HepG2 (cell line): ENCODE measurements around the gene DPT. TPM values are rescaled to one million over a fixed set of nuclear protein-coding genes. Genes with fewer than 3 reads are reported as not detected.

Experiments used
- ATAC-seq: fragments of 200-7000 bp; cut with Tn5 transposase; 3 replicates; pipeline ENCODE4 v1.9.1; 2020; ENCODE audit warnings: mild to moderate bottlenecking, moderate library complexity
- BruUV-seq: library from RNA; stranded (reverse); fragments of 400-500 nt; replicated peaks from 2 replicates; lab custom pipeline; 2021; lab: Mats Ljungman, UMichigan
- CTCF ChIA-PET: fragments of 300-600 bp; formaldehyde crosslinking; extraction: SDS; loops from one replicate; lab custom pipeline; 2021; ENCODE audit warnings: low total read pairs, inconsistent platforms, low intra/inter-chr PET ratio; lab: Yijun Ruan, JAX
- POLR2A ChIA-PET: fragments of 350-600 bp; sonication (Branson Sonifier 250); formaldehyde crosslinking; loops from one replicate; lab custom pipeline; 2020; ENCODE audit warnings: antibody characterized with exemption, inconsistent platforms; lab: Yijun Ruan, JAX
- DNase-seq: peaks from one replicate; pipeline ENCODE4 v3.0.0-alpha.2; 2015; ENCODE audit warnings: low spot score
- FAIRE-seq: peaks from 3 replicates; lab custom pipeline; 2011; peaks lifted over from hg19 to GRCh38; lab: Jason Lieb, UNC
- H2AFZ ChIP-seq: one replicate; pipeline ENCODE4 v1.6.1; 2011; ENCODE audit warnings: low read length, inconsistent platforms
- H3K27ac ChIP-seq: fragments of 300-600 bp; 3 replicates; pipeline ENCODE4 v1.8.0; 2011; ENCODE audit warnings: mixed run types, mild to moderate bottlenecking, mixed read lengths, low read length, inconsistent platforms; ENCODE audit not compliant: insufficient read depth; ENCODE audit errors: extremely low read length
- H3K27me3 ChIP-seq, 2 experiments: fragments of 200-600 bp in 1 of 2; 2 replicates in 1 of 2; 3 replicates in 1 of 2; pipeline versions ENCODE4 v1.6.0 to v1.8.0; 2011; ENCODE audit warnings: low read length in 2 of 2, mild to moderate bottlenecking in 2 of 2, moderate library complexity in 2 of 2, inconsistent platforms in 1 of 2; ENCODE audit not compliant: insufficient read depth in 2 of 2, control insufficient read depth in 1 of 2
- H3K36me3 ChIP-seq, 2 experiments: fragments of 200-600 bp in 1 of 2; replicated peaks in 1 of 2; 2 replicates in 1 of 2; 3 replicates in 1 of 2; pipeline versions ENCODE4 v1.5.1 to v1.8.0; 2011; ENCODE audit warnings: low read length in 2 of 2, inconsistent platforms in 1 of 2; ENCODE audit not compliant: insufficient read depth in 2 of 2, control insufficient read depth in 1 of 2
- H3K4me1 ChIP-seq: 2 replicates; pipeline ENCODE4 v1.5.1; 2012; ENCODE audit warnings: low read length, inconsistent platforms; ENCODE audit not compliant: insufficient read depth
- H3K4me2 ChIP-seq: 2 replicates; pipeline ENCODE4 v1.6.0; 2011; ENCODE audit warnings: low read depth, low read length, inconsistent platforms
- H3K4me3 ChIP-seq, 3 experiments: fragments of 200-600 bp in 1 of 3; sonication (generic), shearing (Covaris generic) in 1 of 3; replicated peaks in 1 of 3; 2 replicates each; pipeline ENCODE4 v1.5.1; 2011 to 2016; ENCODE audit warnings: low read length in 3 of 3, inconsistent platforms in 2 of 3, low read depth in 2 of 3, mild to moderate bottlenecking in 2 of 3, control low read depth in 1 of 3, mixed read lengths in 1 of 3; ENCODE audit not compliant: insufficient read depth in 1 of 3
- H3K79me2 ChIP-seq: one replicate; pipeline ENCODE4 v1.6.1; 2011; ENCODE audit warnings: low read length, inconsistent platforms; ENCODE audit not compliant: insufficient read depth
- H3K9ac ChIP-seq: 2 replicates; pipeline ENCODE4 v1.6.0; 2011; ENCODE audit warnings: mild to moderate bottlenecking, low read depth, low read length, inconsistent platforms; ENCODE audit not compliant: insufficient read depth
- H3K9me3 ChIP-seq: 2 replicates; pipeline ENCODE4 v1.5.1; 2012; ENCODE audit warnings: mild to moderate bottlenecking, low read length
- H4K20me1 ChIP-seq: 2 replicates; pipeline ENCODE4 v1.6.0; 2011; ENCODE audit warnings: inconsistent platforms, mild to moderate bottlenecking, low read length, moderate library complexity; ENCODE audit not compliant: insufficient read depth
- EHMT2 ChIP-seq: fragments of 200-600 bp; sonication (generic); IDR thresholded peaks from 2 replicates; pipeline ENCODE4 v1.7.0; 2017; ENCODE audit warnings: antibody characterized with exemption, low read depth, low read length, borderline replicate concordance
- FOSL1 ChIP-seq: sonication (generic); formaldehyde crosslinking; IDR thresholded peaks from 2 replicates; pipeline ENCODE4 v1.9.0; 2021; ENCODE audit warnings: missing genetic modification reagents, borderline replicate concordance
- MED8 ChIP-seq: sonication (generic); formaldehyde crosslinking; IDR thresholded peaks from 2 replicates; pipeline ENCODE4 v1.8.1; 2023; ENCODE audit warnings: mild to moderate bottlenecking, missing genetic modification reagents; ENCODE audit not compliant: insufficient replicate concordance
- NKX3-1 ChIP-seq: sonication (generic); formaldehyde crosslinking; IDR thresholded peaks from 2 replicates; pipeline ENCODE4 v1.5.0; 2020; ENCODE audit warnings: missing genetic modification reagents
- PCBP1 ChIP-seq: fragments of 200-400 bp; formaldehyde crosslinking; IDR thresholded peaks from 2 replicates; pipeline ENCODE4 v1.6.1; 2017; ENCODE audit warnings: mild to moderate bottlenecking, low read depth, low read length, borderline replicate concordance
- SUZ12 ChIP-seq: fragments of 150-350 bp; IDR thresholded peaks from 2 replicates; pipeline ENCODE4 v1.6.1; 2014; ENCODE audit warnings: low read depth, low read length
- TEAD3 ChIP-seq: optimal IDR thresholded peaks from 2 replicates; pipeline ENCODE3; 2016; ENCODE audit warnings: borderline replicate concordance
- ZKSCAN8 ChIP-seq: IDR thresholded peaks from 2 replicates; pipeline ENCODE4 v1.6.1; 2016; ENCODE audit warnings: borderline replicate concordance, missing genetic modification reagents, missing compliant biosample characterization
- ZNF205 ChIP-seq: IDR thresholded peaks from 2 replicates; pipeline ENCODE4 v1.6.1; 2018; ENCODE audit warnings: missing biosample characterization, missing genetic modification reagents
- ZNF232 ChIP-seq: sonication (generic); formaldehyde crosslinking; IDR thresholded peaks from 2 replicates; pipeline ENCODE4 v1.4.0; 2020; ENCODE audit warnings: missing genetic modification reagents, borderline replicate concordance
- ZNF274 ChIP-seq: sonication (generic); formaldehyde crosslinking; IDR thresholded peaks from 2 replicates; pipeline ENCODE4 v1.5.1; 2020; ENCODE audit warnings: mild to moderate bottlenecking, missing genetic modification reagents
- ZNF331 ChIP-seq: sonication (generic); formaldehyde crosslinking; IDR thresholded peaks from 2 replicates; pipeline ENCODE4 v1.4.0; 2020; ENCODE audit warnings: missing genetic modification reagents
- ZNF766 ChIP-seq: sonication (generic); formaldehyde crosslinking; IDR thresholded peaks from 2 replicates; pipeline ENCODE4 v1.5.0; 2020; ENCODE audit warnings: missing genetic modification reagents, borderline replicate concordance
- WGBS: methylation state at CpG from one replicate; pipeline ENCODE4 v1.1.6; 2017; ENCODE audit warnings: low lambda C conversion rate; 5-methylcytosine and 5-hydroxymethylcytosine counted together
- in situ Hi-C: cut with HindIII; loops from 2 replicates; pipeline ENCODE4 v1.10.0; 2017; ENCODE audit warnings: low pct_unique_long_range_greater_than_20kb; ENCODE audit not compliant: extremely low pct_ligation_motif_present
- intact Hi-C: fragments of 100-400 bp; cut with micrococcal nuclease; formaldehyde crosslinking; loops from one replicate; pipeline ENCODE4 v1.10.0; 2022; ENCODE audit not compliant: unreplicated experiment
- polyA plus RNA-seq, 8 experiments: library from polyadenylated mRNA; depleted of rRNA in 3 of 8; stranded (reverse) in 7 of 8; unstranded in 1 of 8; fragments of >200 nt; fragmentation: Illumina TruSeq in 4 of 8; extraction: Trizol in 4 of 8; gene quantifications; 2 replicates each; pipeline versions ENCODE4 v1.2.1 to v1.2.3, GENCODE V29; 2011 to 2016; ENCODE audit warnings: low read depth in 4 of 8, missing spikeins in 1 of 8, mixed read lengths in 1 of 8; ENCODE audit not compliant: insufficient read depth in 1 of 8
- total RNA-seq, 5 experiments: library from RNA; depleted of rRNA; stranded (reverse); fragments of >200 nt; fragmentation: Illumina TruSeq; extraction: Trizol; gene quantifications; 2 replicates each; pipeline ENCODE4 v1.2.3, GENCODE V29; 2016; ENCODE audit warnings: low read depth in 1 of 5
- TF ChIP-seq, protein P1 (sequence below): IDR thresholded peaks from 2 replicates; pipeline ENCODE4 v1.4.0; 2020; ENCODE audit warnings: mild to moderate bottlenecking, missing genetic modification reagents
- TF ChIP-seq, protein P2 (sequence below): sonication (generic); formaldehyde crosslinking; IDR thresholded peaks from 2 replicates; pipeline ENCODE4 v1.8.0; 2022; ENCODE audit warnings: mild to moderate bottlenecking, missing genetic modification reagents, moderate library complexity
- TF ChIP-seq, protein P3 (sequence below): IDR thresholded peaks from 2 replicates; pipeline ENCODE4 v1.6.1; 2016; ENCODE audit warnings: missing biosample characterization, missing genetic modification reagents, low read depth
- TF ChIP-seq, protein P4 (sequence below): IDR thresholded peaks from 2 replicates; pipeline ENCODE4 v1.6.1; 2012; ENCODE audit warnings: inconsistent platforms

DPT gene
- total and polyA plus RNA-seq, 2 of the 13 experiments (the other 11 are each of a cell fraction or from before 2014, with no cell fraction given) = 0.04 TPM; not detected in 1

DNA sequence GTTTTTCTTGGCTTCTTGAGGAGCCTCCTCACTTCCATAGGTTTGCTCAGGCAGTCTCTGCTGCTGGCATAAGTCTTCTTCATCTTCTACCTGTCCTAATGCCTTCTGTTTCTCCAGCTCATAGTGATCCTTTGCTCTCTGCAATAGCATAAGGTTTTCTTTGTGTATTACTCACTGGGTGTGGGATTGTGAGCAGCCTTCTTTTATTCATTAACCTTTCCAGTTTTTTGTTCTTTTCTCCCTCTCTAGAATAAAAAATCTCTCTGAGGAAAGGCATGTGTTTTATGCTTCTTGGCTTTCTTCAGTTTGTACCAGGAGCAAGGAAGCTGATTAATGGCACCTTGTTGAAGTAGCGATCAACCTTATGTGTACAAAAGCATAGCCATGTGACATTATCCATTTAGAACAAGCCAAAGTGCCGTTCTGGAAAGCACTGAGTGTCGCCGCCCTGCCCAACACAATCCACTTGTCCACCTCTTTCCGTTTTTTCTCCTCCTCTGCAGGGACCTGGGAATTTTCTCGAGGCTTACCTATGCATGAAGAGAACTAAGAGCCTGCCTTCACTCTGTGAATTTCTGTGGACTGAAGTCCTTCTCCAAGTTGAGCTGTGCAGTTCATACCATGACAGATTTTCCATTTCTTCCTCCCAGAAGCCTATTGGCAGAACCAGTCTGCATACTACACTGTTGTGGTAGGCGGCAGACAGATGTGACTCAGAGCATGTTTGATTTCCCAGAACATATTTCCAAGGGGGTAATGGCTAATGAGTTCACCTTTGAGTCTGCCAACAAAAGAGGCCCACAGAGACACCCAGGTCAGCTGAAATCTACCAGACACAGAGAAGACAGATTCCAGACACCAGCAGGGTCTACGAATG lies 39.0 kb downstream of the DPT start:
- ATAC-seq = peak; percentile 78
- H4K20me1 ChIP-seq = no peaks in the 10 kb centered on the region
- intact Hi-C loops = loop anchor here (2.0 to 5.0 kb wide), 2 partner anchors 145 to 417 kb away; partner anchors contain the start of gene ATP1B1
- in situ Hi-C loops = no loop called here
- H3K9ac ChIP-seq = peak overlapping the region; percentile 60
- TSS peak; percentile 72 for BruUV-seq
- H3K4me2 ChIP-seq = peak overlapping the region; percentile 64
- ChIA-PET CTCF (no interaction called here), POLR2A (interaction anchor here (0.8 to 3.2 kb wide), 20 partner anchors 10 to 796 kb away, joined by 3 to 29 read pairs (median 4); partner anchors contain the start of genes ATP1B1, BLZF1, NME7 and SLC19A2)
- H3K9me3 ChIP-seq = no peaks in the 10 kb centered on the region
- WGBS = 44% methylated on average over 8 of the region's 8 CpGs
- H2AFZ ChIP-seq = no peak overlapping the region
- no peaks in the 10 kb centered on the region for H3K27me3 ChIP-seq
- peak overlapping the region; percentile 91 for H3K27ac ChIP-seq
- H3K79me2 ChIP-seq = no peaks in the 10 kb centered on the region
- H3K36me3 ChIP-seq = no peaks in the 10 kb centered on the region
- peaks cover 97% of the 10 kb centered on the region for H3K4me1 ChIP-seq
- H3K4me3 ChIP-seq = peak overlapping the region in 1 of 3 experiments; percentile 23; a peak in 1 of 6 replicates
- peak; percentile 86 for DNase-seq
- no peak for FAIRE-seq
- no peak for TF ChIP-seq ZNF331 (CRISPR knock-in tag)
- peak; percentile 49 for TF ChIP-seq MED8 (CRISPR knock-in tag)
- TF ChIP-seq ZKSCAN8 (CRISPR knock-in tag) = no peak
- TF ChIP-seq, protein P1, sequence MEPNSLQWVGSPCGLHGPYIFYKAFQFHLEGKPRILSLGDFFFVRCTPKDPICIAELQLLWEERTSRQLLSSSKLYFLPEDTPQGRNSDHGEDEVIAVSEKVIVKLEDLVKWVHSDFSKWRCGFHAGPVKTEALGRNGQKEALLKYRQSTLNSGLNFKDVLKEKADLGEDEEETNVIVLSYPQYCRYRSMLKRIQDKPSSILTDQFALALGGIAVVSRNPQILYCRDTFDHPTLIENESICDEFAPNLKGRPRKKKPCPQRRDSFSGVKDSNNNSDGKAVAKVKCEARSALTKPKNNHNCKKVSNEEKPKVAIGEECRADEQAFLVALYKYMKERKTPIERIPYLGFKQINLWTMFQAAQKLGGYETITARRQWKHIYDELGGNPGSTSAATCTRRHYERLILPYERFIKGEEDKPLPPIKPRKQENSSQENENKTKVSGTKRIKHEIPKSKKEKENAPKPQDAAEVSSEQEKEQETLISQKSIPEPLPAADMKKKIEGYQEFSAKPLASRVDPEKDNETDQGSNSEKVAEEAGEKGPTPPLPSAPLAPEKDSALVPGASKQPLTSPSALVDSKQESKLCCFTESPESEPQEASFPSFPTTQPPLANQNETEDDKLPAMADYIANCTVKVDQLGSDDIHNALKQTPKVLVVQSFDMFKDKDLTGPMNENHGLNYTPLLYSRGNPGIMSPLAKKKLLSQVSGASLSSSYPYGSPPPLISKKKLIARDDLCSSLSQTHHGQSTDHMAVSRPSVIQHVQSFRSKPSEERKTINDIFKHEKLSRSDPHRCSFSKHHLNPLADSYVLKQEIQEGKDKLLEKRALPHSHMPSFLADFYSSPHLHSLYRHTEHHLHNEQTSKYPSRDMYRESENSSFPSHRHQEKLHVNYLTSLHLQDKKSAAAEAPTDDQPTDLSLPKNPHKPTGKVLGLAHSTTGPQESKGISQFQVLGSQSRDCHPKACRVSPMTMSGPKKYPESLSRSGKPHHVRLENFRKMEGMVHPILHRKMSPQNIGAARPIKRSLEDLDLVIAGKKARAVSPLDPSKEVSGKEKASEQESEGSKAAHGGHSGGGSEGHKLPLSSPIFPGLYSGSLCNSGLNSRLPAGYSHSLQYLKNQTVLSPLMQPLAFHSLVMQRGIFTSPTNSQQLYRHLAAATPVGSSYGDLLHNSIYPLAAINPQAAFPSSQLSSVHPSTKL (CRISPR knock-in tag) = peak; percentile 71
- TF ChIP-seq, protein P2, sequence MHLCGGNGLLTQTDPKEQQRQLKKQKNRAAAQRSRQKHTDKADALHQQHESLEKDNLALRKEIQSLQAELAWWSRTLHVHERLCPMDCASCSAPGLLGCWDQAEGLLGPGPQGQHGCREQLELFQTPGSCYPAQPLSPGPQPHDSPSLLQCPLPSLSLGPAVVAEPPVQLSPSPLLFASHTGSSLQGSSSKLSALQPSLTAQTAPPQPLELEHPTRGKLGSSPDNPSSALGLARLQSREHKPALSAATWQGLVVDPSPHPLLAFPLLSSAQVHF (CRISPR knock-in tag) = no peak
- TF ChIP-seq ZNF274 (CRISPR knock-in tag) = peak; percentile 39; the same call in 1 of the 2 replicates
- 0 out of 2 replicates have a peak, but pooled peaks have one; percentile 29 for TF ChIP-seq ZNF232 (CRISPR knock-in tag)
- peak; percentile 18; the same call in 1 of the 2 replicates for TF ChIP-seq EHMT2
- no peak for TF ChIP-seq ZNF205
- TF ChIP-seq SUZ12 = no peak
- TF ChIP-seq, protein P3, sequence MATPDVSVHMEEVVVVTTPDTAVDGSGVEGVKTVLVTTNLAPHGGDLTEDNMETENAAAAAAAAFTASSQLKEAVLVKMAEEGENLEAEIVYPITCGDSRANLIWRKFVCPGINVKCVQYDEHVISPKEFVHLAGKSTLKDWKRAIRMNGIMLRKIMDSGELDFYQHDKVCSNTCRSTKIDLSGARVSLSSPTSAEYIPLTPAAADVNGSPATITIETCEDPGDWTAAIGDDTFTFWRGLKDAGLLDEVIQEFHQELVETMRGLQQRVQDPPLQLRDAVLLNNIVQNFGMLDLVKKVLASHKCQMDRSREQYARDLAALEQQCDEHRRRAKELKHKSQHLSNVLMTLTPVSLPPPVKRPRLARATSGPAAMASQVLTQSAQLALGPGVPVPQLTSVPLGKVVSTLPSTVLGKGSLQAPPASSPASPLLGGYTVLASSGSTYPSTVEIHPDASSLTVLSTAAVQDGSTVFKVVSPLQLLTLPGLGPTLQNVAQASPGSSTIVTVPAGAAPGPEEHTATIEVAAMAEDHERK = no peak
- TF ChIP-seq ZNF766 (CRISPR knock-in tag) = no peak
- TF ChIP-seq TEAD3 (CRISPR knock-in tag) = peak; percentile 58
- TF ChIP-seq FOSL1 (CRISPR knock-in tag) = peak; percentile 44; the same call in 1 of the 2 replicates
- TF ChIP-seq, protein P4, sequence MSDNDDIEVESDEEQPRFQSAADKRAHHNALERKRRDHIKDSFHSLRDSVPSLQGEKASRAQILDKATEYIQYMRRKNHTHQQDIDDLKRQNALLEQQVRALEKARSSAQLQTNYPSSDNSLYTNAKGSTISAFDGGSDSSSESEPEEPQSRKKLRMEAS = peak; percentile 16; the same call in 1 of the 2 replicates
- no peak for TF ChIP-seq NKX3-1 (CRISPR knock-in tag)
- TF ChIP-seq PCBP1 = no peak
